HG02852 (cell line): ENCODE data around the gene SLX4IP.

Experiments
- ATAC-seq: cut with Tn5 transposase; IDR thresholded peaks from one replicate; pipeline ENCODE4 v1.9.1; 2021; ENCODE audit warnings: mild to moderate bottlenecking, moderate library complexity; ENCODE audit not compliant: unreplicated experiment

Gene SLX4IP

GRCh38 chr20:10465135-10465534 is 30.0 kb downstream of the SLX4IP start:
- ATAC-seq: no peak

GRCh38 chr20:10466325-10466724 is 31.2 kb downstream of the SLX4IP start:
- ATAC-seq: no peak

- no peak for ATAC-seq
Measured at GRCh38 chr20:10466855-10467254, 31.8 kb downstream of the SLX4IP start.

GRCh38 chr20:10467681-10468339 is 32.7 kb downstream of the SLX4IP start:
- ATAC-seq: no peak

- ATAC-seq: no peak
Measured at GRCh38 chr20:10468340-10468845, 33.3 kb downstream of the SLX4IP start.

- ATAC-seq: no peak
Measured at GRCh38 chr20:10469056-10469455, 34.0 kb downstream of the SLX4IP start.

- ATAC-seq: no peak
Measured at GRCh38 chr20:10469599-10469998, 34.5 kb downstream of the SLX4IP start.

- ATAC-seq: no peak
Measured at GRCh38 chr20:10470276-10470675, 35.2 kb downstream of the SLX4IP start.

GRCh38 chr20:10472871-10473270 is 37.8 kb downstream of the SLX4IP start:
- no peak for ATAC-seq

GRCh38 chr20:10474606-10475184 is 39.6 kb downstream of the SLX4IP start:
- no peak for ATAC-seq

- ATAC-seq: no peak
Measured at GRCh38 chr20:10475225-10475624, 40.1 kb downstream of the SLX4IP start.

GRCh38 chr20:10476319-10476724 is 41.2 kb downstream of the SLX4IP start:
- peak; percentile 75 for ATAC-seq

GRCh38 chr20:10478205-10478604 is 43.1 kb downstream of the SLX4IP start:
- peak; percentile 77 for ATAC-seq

- ATAC-seq: no peak
Measured at GRCh38 chr20:10478930-10479329, 43.8 kb downstream of the SLX4IP start.

- no peak for ATAC-seq
Measured at GRCh38 chr20:10481676-10482075, 46.6 kb downstream of the SLX4IP start.

- no peak for ATAC-seq
Measured at GRCh38 chr20:10483691-10484090, 48.6 kb downstream of the SLX4IP start.

- no peak for ATAC-seq
Measured at GRCh38 chr20:10487142-10488136, 52.3 kb downstream of the SLX4IP start.

- no peak for ATAC-seq
Measured at GRCh38 chr20:10488534-10488933, 53.4 kb downstream of the SLX4IP start.

GRCh38 chr20:10489853-10490252 is 54.7 kb downstream of the SLX4IP start:
- no peak for ATAC-seq

- ATAC-seq: no peak
Measured at GRCh38 chr20:10490257-10490656, 55.2 kb downstream of the SLX4IP start.

- ATAC-seq: no peak
Measured at GRCh38 chr20:10490706-10491105, 55.6 kb downstream of the SLX4IP start.
